GM18498 (cell line): ENCODE results near the gene TCEAL3.
"Not testable (repeated sequence)": the region's sequence is repeated elsewhere in the genome, so short reads cannot be mapped to it uniquely, and the experiment has no call there.

Experiments
- ATAC-seq: cut with Tn5 transposase; IDR thresholded peaks from one replicate; pipeline ENCODE4 v1.9.1; 2021; ENCODE audit warnings: mild to moderate bottlenecking, moderate library complexity; ENCODE audit not compliant: unreplicated experiment

Gene TCEAL3

DNA sequence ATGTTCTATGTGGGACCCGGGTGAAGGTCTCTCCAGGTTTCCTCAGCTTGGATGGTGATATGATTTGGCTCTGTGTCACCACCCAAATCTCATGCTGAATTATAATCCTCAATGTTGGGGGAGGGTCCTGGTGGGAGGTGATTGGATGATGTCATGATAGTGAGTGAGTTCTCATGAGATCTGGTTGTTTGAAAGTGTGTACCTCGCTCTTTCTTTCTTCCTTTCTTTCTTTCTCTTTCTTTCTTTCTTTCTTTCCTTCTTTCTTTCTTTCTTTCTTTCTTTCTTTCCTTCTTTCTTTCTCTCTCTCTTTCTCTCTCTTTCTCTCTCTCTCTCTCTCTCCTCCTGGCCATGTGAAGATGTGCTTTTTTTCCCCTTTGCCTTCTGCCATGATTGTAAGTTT lies 51.7 kb downstream of the TCEAL3 start:
- not testable (repeated sequence) for ATAC-seq
